ENCODE measurements around the gene ITGA2.

ITGA2 gene

GRCh38 chr5:52989781-52990527 is 802 bp downstream of the ITGA2 start:
- peak; percentile 36 for DNase-seq

GRCh38 chr5:52990528-52990925 is 1.4 kb downstream of the ITGA2 start:
- DNase-seq = no peak

- DNase-seq = no peak
These were observed 4.2 kb downstream of the ITGA2 start for GRCh38 chr5:52993367-52993766.

- DNase-seq = no peak
These were observed 5.1 kb downstream of the ITGA2 start for GRCh38 chr5:52994266-52994665.

- DNase-seq = no peak
These were observed 5.9 kb downstream of the ITGA2 start for GRCh38 chr5:52995095-52995494.

- no peak for DNase-seq
These were observed 6.8 kb downstream of the ITGA2 start for GRCh38 chr5:52995914-52996313.

- no peak for DNase-seq
These were observed 7.8 kb downstream of the ITGA2 start for GRCh38 chr5:52996979-52997378.

GRCh38 chr5:52997424-52997823 is 8.3 kb downstream of the ITGA2 start:
- DNase-seq = no peak

- DNase-seq = no peak
These were observed 9.6 kb downstream of the ITGA2 start for GRCh38 chr5:52998552-52999313.

GRCh38 chr5:52999344-52999949 is 10.3 kb downstream of the ITGA2 start:
- no peak for DNase-seq

- DNase-seq = no peak
These were observed 12.4 kb downstream of the ITGA2 start for GRCh38 chr5:53001541-53001940.

GRCh38 chr5:53002491-53002890 is 13.3 kb downstream of the ITGA2 start:
- no peak for DNase-seq

GRCh38 chr5:53003144-53003543 is 14.0 kb downstream of the ITGA2 start:
- no peak for DNase-seq

GRCh38 chr5:53006911-53007890 is 18.0 kb downstream of the ITGA2 start:
- no peak for DNase-seq

- DNase-seq = no peak
These were observed 19.6 kb downstream of the ITGA2 start for GRCh38 chr5:53008751-53009150.

- DNase-seq = no peak
These were observed 20.7 kb downstream of the ITGA2 start for GRCh38 chr5:53009816-53010215.

GRCh38 chr5:53010814-53011213 is 21.7 kb downstream of the ITGA2 start:
- no peak for DNase-seq

- no peak for DNase-seq
These were observed 22.1 kb downstream of the ITGA2 start for GRCh38 chr5:53011233-53011632.

- DNase-seq = no peak
These were observed 24.7 kb downstream of the ITGA2 start for GRCh38 chr5:53013857-53014256.

- no peak for DNase-seq
These were observed 28.2 kb downstream of the ITGA2 start for GRCh38 chr5:53017383-53017782.

GRCh38 chr5:53017794-53018391 is 28.7 kb downstream of the ITGA2 start:
- DNase-seq = no peak

- DNase-seq = no peak
These were observed 30.2 kb downstream of the ITGA2 start for GRCh38 chr5:53019320-53019719.

All from CD4-positive, alpha-beta T cell treated with Interleukin-17A for 1 hour (primary cell).